ENCODE data around the gene CALML5.
A peak's percentile ranks its signal among the peaks of the same experiment; 100 is the strongest.

CALML5 gene

GRCh38 chr10:5498791-5499492 lies 428 bp downstream of the CALML5 start:
- no peak for DNase-seq

- DNase-seq, result no peak
Measured at GRCh38 chr10:5497948-5498730, 1.2 kb downstream of the CALML5 start.

GRCh38 chr10:5497289-5497688 lies 2.1 kb downstream of the CALML5 start:
- DNase-seq, result no peak

- no peak for DNase-seq
Measured at GRCh38 chr10:5496261-5497250, 2.8 kb downstream of the CALML5 start.

- DNase-seq, result no peak
Measured at GRCh38 chr10:5494611-5495010, 4.8 kb downstream of the CALML5 start.

GRCh38 chr10:5493691-5494090 lies 5.7 kb downstream of the CALML5 start:
- DNase-seq, result no peak

GRCh38 chr10:5492929-5493576 lies 6.3 kb downstream of the CALML5 start:
- no peak for DNase-seq

- no peak for DNase-seq
Measured at GRCh38 chr10:5492322-5492855, 7.0 kb downstream of the CALML5 start.

GRCh38 chr10:5491477-5491876 lies 7.9 kb downstream of the CALML5 start:
- DNase-seq, result no peak

GRCh38 chr10:5490698-5491464 lies 8.5 kb downstream of the CALML5 start:
- DNase-seq, result no peak

GRCh38 chr10:5490032-5490431 lies 9.3 kb downstream of the CALML5 start:
- no peak for DNase-seq

- DNase-seq, result no peak
Measured at GRCh38 chr10:5488272-5489161, 10.9 kb downstream of the CALML5 start.

GRCh38 chr10:5486853-5487235 lies 12.5 kb downstream of the CALML5 start:
- no peak for DNase-seq

- DNase-seq, result no peak
Measured at GRCh38 chr10:5485948-5486852, 13.2 kb downstream of the CALML5 start.

- DNase-seq, result no peak
Measured at GRCh38 chr10:5485290-5485689, 14.1 kb downstream of the CALML5 start.

GRCh38 chr10:5484205-5484604 lies 15.2 kb downstream of the CALML5 start:
- no peak for DNase-seq

- DNase-seq, result peak; percentile 4
Measured at GRCh38 chr10:5482016-5482415, 17.4 kb downstream of the CALML5 start.

GRCh38 chr10:5481121-5481520 lies 18.2 kb downstream of the CALML5 start:
- DNase-seq, result peak; percentile 16

Data from right hindlimb (tissue), 1 donor.